GM21381 (cell line): ENCODE data around the gene CTDSP2.
"Not testable (repeated sequence)": the region's sequence is repeated elsewhere in the genome, so short reads cannot be mapped to it uniquely, and the experiment has no call there.

Experiments
- ATAC-seq: cut with Tn5 transposase; IDR thresholded peaks from one replicate; pipeline ENCODE4 v1.9.1; 2021; ENCODE audit warnings: mild to moderate bottlenecking, moderate library complexity; ENCODE audit not compliant: unreplicated experiment

The CTDSP2 gene, protein sequence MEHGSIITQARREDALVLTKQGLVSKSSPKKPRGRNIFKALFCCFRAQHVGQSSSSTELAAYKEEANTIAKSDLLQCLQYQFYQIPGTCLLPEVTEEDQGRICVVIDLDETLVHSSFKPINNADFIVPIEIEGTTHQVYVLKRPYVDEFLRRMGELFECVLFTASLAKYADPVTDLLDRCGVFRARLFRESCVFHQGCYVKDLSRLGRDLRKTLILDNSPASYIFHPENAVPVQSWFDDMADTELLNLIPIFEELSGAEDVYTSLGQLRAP

DNA sequence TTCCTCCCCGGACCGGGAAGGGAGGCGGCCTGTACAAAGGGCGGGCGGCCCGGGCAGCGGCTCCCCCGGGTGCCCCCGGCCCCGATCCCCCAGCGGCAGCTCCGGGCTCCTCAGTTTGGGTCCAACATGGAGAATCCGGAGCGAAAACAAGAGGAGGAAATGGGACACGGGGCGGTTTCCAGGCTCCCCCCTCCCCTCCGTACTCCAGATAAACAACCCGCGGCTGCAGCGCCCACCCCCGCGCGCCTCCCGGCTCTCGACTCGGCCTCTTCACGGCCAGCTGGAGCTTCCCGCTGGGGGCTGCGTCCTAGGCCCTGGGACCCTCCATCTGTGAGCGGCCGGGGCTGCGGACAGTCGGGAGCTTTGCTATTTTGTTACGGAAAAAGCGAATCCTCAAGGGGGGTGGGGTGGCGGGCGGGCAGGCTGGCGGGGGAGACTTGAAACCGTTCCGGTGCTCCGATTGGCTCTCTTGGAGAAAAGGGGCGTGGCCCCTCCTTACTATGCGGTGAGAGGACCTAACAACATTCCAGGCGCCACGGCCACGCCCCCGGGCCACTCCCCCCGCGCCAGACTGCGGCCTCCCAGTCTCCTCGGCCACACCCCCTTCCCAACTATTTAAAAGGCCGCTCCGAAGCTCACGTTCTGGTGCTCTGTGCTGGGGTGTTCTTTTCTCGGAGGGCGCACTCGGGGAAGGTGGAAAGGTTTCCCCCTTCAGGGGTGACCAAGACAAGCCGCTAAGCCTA is at the start of gene CTDSP2:
CTDSP2 (minus strand) TSS at position 153 of the 743 bp plus-strand sequence. CDS start 294 bp downstream, outside the sequence.
- ATAC-seq = peak; percentile 44

DNA sequence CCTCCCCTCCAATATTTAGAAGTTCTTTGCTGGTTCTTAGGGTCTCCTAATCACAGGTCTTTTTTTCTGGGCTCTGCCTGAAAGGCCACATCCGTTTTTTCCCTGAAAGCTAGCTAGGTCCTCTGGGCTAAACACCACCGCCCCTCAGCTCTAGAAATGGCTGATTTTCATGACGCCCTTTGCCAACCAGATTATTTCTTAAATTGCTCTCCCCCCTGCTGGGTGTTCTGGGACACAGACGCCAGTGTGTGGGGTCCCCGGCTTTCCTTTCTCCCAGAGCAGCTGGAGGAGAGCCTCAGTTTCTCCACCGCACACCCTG is 49.5 kb upstream of the CTDSP2 start:
- ATAC-seq = no peak

DNA sequence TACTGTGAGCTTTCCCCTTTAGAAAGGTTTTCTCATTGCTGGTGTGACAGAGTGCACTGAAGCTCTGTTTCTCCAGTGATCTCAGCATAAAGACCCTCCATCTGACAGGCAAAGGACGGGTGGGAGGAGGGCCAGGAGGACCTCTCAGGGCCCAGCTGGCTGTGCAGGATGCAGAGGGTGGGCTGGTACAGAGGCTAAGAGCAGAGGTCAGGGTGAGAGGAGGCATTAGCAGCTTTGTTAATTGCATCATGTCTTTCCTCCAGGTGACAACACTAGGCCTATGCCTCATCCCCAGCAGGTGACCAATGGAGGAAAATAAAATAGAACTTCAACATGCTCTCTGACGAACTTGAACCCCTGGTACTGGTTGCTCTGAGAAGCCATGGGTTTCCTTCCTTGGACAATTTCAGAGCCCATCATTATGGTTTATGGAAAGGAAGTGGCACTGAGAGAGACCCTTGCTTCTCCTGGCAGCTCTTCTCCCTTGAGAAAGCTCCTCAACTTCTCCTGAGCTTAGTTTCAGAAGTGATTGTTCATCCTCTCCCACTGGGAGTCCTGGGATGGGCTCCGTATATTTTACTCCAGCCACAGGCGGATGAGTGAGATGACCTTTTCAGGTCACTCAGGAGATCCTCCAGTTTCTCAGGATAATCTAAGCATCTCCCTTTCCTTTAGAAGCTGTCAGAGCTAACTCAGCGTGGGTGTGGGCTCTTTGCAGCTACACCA is 49.0 kb upstream of the CTDSP2 start:
- ATAC-seq = no peak

DNA sequence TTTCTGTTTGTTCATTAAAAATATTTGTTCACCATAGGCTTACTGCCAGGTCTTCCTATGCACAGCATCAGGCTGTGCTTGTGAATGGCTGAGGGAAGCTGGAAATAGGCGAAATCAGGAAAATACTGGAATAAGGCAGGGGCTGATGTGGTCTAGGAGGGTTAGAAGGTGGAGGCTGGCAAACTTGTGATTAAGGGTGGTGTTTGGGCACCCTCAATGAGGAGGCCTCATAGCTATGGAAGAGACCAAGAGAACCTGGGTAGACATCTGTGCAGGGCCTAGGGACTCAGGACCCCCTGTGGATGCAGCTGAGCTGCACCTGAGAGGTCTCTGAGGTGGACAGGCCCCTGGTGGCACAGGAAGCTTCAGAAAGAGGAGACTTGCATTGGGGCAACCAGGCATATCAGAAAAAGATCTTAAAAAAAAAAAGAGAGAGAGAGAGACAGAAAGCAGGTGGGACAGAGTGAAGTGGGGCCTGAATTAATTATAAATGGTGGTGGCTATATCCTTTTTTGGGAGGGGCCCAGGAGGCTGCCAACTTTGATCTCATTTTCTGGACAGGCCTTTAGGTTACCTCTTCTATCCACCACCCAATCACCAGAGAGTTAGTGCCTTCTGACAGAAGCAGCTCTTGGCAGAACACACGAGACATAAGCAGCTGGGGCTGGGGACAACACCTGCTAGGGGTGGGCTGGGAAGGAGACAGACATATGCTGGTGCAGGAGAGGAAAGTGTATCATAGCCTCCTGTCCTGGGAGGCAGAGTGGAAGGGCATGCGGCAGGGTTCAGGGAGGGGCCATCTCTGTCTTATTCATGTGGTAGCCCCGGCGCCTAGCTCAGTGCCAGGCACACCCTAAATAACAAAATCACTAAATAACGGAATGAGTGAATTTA is 48.1 kb upstream of the CTDSP2 start:
- ATAC-seq = no peak

DNA sequence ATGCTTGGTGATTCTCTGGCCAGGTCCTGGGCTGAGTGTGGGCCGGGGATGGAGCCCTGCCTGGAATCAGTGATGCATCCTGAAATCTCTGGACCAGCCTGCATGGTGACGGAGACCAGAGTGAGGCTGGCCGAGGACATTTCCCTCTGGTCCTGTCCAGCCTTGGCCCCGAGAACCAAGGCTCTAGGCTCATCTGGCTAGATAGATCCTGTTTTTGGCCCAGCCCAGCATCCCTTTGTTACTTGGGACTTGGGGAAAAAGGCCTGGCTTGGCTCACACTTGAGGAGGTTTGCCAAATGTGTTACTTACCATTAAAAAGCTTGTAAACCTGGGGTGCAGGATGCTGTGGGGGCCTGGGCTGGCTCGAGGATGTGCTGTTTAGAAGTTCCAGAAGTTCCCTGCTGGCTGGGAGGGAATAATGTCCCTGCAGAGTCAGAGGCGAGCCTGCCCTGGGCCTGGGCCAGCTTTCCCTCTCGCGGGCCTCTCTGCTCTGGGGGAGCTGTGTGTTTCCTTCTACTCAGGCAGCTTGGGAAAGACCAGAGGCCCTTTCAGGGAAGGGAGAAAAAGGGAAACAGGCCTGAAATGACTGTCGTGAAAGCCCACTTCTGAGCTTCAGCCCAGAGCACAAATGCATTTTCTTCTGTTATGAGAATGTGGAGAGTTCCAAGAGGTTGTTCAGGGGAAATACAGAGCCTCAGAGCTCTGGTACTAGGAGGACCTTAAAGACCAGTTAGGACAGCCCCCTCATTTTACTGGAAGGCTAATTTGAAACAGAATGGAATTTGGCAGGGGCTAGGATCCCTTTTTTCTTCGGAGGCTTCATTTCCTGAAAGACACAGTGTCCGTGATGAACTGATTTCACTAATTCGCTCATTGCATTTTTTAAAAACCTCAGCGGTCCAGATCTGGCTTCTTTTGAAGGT is 47.2 kb upstream of the CTDSP2 start:
- ATAC-seq = no peak

DNA sequence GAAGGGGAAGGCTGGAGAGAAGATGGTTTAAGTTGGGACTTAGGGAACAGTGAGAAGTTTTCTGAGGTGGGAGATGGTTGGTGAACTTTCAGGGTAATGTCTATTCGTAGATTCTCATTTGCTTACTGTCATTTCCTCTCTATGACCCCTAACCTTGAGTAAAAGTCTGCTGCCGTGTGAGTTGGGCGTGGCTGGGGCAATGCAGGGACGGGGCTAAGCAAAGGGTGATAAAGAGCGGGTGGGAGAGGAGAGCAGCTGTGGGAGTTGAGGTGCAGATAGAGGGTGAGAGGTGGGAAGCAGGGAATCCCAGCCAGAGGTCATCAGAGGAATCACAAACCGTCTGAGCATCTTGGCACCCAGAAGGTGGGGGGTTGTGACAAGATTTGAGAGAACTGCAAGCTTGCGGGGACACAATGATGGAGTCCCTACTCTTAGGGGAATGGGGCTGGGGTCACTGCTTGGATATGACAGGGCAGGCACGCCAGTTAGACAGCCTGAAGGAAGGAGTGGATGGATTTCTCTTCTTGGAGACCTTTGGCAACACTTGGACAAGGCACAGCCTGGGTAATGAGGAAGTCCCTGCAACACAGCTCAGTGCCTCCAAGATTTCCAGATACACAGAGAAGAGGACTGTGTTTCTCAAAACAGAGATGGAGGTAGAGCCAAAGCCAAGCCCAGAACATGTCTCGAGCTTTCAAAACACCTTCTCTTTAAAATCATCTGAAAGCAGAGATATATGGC is 45.9 kb upstream of the CTDSP2 start:
- no peak for ATAC-seq

DNA sequence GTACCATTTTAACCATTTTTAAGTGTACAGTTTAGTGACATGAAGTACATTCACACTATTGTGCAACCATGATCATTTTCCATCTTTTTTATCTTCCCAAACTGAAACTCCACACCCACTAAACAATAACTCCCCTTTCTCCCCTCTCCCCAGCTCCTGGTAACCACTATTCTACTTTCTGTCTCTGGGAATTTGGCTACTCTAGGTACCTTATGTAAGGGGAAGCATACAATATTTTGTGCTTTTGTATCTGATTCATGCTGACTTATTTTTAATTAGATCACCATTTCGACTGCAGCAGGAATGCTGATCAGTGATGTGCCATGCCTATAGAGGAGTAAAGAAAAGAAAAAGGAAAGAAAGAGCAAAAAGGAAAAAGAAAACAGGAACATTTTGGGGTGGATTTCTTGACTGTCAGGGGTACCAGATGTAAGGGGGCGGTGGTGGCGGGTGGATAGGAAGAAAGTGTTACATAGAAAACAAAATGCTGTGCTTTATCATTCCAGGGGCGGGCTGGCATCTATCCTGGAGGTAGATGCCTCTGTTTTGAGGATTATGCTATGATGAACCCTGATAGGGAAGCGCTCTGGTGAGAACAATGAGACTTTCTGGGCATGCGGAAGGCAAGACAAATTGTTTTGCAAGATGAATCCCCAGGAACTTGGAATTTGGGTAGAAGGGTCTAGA is 45.2 kb upstream of the CTDSP2 start:
- ATAC-seq = no peak

DNA sequence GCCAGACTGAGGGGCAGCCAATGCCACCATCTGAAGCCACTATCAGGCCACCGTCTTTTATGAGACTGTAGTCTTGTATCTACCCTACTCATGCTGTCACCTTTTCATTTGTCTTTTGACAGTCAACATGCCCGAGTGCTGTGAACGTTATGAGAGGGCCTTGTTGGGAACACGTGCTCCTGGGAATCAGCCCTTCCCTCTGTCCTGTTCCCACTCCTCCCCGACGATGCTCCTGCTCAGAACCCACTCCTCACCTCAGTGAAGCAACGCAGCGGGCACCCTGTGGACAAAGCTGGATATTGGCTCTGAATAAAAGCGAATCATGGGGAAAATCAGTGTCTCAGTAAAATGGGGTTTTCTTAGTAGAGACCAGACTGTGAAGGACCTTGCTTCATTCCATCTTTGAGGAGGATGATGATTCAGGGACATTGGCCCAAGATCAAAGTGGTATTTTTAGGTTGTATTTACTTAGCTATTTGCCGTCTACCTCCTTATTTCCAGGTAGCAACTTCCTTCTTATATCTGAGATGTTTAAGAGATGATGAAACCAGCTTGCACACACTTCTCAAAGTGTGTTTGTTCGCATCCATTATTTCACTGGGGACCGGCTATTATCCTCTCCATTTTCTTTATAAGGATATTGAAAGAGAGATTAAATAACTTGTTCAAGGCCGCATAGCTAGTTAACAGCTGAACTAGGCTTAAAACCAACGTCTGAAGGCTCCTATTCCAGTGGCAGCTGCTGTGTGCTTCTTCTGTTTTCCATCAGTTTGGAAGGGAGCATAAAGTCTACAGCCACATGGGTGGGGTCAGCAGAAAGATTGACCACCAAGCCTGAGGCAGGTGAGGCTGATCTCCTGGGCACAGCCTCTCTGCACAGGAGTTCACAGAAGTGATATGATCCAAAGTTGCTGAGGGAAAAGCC is 43.9 kb upstream of the CTDSP2 start:
- ATAC-seq = no peak

DNA sequence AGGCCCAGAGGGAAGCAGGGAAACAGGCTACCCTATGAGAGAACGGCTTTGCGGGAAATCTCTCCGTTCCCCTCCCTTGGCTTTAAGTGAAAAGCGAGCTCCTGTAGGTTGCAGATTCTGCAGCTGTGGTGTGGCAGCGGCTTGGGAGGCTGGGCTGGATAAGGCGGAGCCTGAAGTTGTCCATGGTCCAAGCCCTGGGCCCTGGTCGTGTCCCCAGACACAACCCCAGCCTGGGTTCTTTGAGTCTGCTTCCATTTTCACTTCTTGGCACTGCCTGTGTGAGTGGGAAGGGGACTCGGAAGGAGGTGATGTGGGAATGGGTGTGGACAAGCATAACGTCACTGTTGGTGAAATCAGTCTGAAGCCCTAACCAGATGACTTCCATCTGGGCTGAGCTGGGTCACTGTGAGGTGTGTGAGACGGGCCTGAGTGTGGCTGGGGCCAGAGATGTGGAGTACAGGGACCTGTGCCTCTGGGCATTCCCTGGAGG is 43.0 kb upstream of the CTDSP2 start:
- ATAC-seq = no peak

DNA sequence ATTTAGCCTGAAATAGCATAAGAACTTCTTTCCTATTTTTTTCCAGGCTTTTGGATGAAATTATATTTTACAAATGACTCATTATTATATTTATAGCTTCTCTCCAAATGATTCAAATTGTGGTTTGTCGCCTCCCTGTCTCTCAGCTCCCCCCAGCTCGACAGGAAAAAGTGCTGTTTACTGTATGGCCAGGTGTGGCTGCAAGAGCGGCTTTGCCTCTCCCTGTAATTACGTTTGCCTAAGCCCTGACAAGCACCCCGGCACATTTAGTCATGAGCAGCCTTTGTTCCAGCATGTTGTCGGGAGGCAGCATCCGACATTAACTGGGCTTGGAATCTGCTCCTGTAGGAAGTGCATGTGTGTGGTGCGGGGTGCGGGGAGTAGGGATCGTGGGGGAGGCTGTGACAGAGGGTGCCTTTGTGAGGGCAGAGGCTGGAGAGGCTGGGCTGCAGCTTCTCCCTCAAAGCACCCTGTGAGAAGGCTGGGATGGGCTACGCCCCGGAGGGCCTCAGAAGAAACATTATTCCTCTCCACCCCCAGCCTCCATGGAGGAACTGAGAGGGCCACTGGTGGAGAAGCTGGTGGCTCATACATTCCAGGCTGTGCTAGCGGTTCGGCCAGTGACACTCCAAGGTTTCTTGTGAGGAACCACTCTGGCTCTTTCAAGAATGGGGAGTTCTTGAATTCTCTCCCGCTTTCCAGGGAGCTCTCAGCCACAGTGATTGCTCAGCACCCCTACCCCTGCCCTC is 42.1 kb upstream of the CTDSP2 start:
- no peak for ATAC-seq

DNA sequence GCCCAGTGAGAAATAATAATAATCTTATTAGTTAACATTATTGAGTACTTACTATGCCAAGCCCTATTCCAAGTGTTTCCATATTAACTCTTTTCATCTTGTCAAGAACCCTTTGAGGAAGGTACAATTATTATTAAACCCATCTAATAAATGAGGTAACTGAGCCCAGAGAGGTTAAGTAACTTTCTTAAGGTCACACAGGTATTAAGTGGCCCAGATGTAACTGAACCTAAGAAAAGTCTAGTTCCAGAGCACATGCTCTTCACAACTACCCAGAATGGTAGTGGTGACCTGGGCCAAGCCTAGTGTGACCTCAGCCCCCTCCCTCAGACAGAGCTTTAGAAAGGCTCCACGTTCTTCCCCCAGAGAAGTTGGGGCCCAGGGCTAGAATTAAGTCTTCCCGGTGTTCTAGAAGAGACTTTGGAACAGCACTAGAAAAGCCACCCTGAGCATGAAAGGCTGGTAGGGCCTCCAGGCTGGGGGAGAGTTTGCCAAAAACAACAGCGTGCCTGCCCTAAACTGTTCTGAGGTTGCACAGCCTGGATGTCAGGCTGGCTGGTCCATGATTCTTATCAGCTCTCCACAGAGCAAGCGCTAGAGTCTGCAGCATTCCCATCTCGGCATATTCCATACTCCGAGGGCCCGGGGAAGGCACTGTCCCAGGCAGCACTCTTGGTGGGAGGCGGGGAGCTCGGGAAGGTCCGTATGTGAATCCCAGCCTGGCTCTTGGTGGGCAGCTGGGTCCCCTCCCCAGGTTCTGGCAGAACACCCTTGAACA is 41.3 kb upstream of the CTDSP2 start:
- ATAC-seq = no peak

DNA sequence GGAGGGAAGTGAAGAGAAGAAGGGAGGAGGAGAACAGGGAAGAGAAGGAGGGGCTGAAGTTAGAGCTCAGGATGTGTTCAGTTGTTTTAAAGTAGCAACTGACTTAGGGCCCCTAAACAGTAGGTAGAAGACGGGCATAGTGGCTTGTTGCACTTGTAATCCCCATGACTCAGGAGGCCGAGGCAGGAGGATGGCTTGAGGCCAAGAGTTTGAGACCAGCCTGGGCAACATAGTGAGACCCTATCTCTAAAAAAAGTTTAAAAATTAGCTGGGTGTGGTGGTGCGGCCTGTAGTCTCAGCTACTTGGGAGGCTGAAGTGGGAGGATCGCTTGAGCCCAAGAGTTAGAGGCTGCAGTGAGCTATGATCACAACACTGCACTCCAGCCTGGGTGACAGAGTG is 40.4 kb upstream of the CTDSP2 start:
- ATAC-seq = not testable (repeated sequence)

DNA sequence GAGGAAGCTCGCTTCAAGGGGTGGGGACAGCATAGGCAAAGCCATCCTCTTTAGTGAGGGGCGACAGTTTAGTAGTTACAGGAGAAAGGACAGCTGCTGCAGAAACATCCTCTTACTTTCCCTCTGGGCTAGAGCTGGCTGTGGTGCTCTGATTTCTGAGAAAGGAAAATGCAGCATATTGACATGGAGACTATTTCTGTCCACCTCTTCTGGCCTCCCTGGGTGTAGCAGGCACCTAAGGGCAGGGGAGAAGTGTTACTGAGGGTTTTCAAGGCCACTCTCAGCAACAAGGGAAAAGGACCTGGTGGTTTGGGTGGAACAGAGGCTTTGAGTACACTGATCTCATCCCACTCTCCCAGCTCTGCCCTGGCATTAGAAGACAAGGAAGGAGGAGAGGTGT is 40.0 kb upstream of the CTDSP2 start:
- no peak for ATAC-seq

DNA sequence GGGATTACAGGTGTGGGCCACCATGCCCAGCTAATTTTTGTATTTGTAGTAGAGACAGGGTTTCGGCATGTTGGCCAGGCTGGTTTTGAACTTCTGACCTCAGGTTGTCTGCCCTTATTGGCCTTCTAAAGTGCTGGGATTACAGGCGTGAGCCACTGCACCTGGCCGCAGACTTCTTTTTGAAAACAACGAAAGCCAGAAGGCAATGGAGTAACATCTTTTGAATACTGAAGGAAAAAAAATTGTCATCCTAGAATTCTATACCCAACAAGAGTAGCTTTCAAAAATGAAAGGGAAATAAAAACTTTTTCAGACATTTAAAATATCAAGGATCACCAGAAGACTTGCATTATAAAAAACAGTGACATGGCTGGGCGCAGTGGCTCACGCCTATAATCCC is 38.7 kb upstream of the CTDSP2 start:
- ATAC-seq = no peak

DNA sequence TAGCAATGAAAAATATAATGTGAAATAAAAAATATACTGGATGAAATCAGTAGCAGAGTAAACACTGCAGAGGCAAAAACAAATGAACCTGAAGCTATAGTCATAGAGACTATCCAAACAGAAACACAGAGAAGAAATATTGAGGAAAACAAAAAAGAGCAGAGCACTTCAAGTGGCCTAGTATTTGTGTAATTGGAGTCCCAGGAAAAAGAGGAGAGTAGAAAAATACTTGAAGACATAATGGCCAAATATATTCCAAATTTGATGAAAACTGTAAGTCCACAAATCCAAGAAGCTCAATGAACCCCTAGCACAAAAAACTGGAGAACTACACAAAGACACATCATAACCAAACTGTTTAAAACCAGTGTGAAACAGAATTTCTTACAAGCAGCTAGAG is 37.2 kb upstream of the CTDSP2 start:
- no peak for ATAC-seq

DNA sequence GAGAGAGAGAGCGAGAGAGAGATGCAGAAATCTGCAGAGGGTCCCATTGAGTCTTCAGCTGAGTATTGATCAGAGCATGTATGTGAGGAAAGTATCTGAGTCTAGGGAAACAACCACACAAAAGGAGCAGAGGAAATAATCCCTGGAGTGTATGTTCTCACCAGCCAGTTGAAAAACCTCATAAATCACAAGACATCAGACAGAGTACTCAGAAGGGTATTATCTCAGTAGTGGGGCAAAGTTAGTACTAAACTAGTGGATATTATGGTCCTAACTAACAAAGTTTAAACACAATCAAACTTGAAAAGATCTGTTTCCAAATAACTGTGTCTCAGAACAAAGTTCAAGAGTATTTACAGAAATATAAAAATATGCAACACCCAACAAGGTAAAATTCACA is 36.5 kb upstream of the CTDSP2 start:
- no peak for ATAC-seq
